Mammary epithelial cell (primary cell): ENCODE data around the gene KLHL1.

Source experiments
- CTCF ChIP-seq, 2 donors: IDR thresholded peaks in 1 of 2; conservative IDR thresholded peaks in 1 of 2; 2 replicates each; pipeline ENCODE4 v1.5.1; 2011 to 2012; ENCODE audit warnings: inconsistent platforms in 2 of 2, low read length in 2 of 2, mild to moderate bottlenecking in 2 of 2, control low read depth in 1 of 2, low read depth in 1 of 2; ENCODE audit not compliant: insufficient read depth in 1 of 2; ENCODE audit errors: extremely low read depth in 1 of 2
- EZH2 ChIP-seq: IDR thresholded peaks from 2 replicates; pipeline ENCODE4 v1.6.1; 2012; ENCODE audit warnings: low read length, inconsistent platforms, borderline replicate concordance

GRCh38 chr13:69872321-69873047 lies 235.8 kb downstream of the KLHL1 start:
- no peak for TF ChIP-seq CTCF (conservative IDR thresholded peaks at IDR 0.05 in 1 of 2, IDR thresholded peaks at IDR 0.05 in 1 of 2; ENCODE audit: extremely low read depth in 1 of 2, insufficient read depth in 1 of 2, low read depth in 1 of 2, low read length in 2 of 2)
- TF ChIP-seq EZH2: no peak
